Stimulated activated CD8-positive, alpha-beta memory T cell treated with anti-CD3 and anti-CD28 coated beads, Interleukin-15, amount 100 ng/mL, for 4 hours (primary cell): ENCODE data around the gene KIF6.
"Not testable (repeated sequence)": the region's sequence is repeated elsewhere in the genome, so short reads cannot be mapped to it uniquely, and the experiment has no call there.

Experiments
- DNase-seq, 2 donors: peaks; one replicate each; pipeline ENCODE4 v3.0.0-alpha.2; 2020; ENCODE audit warnings: low read depth in 2 of 2

The KIF6 gene, protein sequence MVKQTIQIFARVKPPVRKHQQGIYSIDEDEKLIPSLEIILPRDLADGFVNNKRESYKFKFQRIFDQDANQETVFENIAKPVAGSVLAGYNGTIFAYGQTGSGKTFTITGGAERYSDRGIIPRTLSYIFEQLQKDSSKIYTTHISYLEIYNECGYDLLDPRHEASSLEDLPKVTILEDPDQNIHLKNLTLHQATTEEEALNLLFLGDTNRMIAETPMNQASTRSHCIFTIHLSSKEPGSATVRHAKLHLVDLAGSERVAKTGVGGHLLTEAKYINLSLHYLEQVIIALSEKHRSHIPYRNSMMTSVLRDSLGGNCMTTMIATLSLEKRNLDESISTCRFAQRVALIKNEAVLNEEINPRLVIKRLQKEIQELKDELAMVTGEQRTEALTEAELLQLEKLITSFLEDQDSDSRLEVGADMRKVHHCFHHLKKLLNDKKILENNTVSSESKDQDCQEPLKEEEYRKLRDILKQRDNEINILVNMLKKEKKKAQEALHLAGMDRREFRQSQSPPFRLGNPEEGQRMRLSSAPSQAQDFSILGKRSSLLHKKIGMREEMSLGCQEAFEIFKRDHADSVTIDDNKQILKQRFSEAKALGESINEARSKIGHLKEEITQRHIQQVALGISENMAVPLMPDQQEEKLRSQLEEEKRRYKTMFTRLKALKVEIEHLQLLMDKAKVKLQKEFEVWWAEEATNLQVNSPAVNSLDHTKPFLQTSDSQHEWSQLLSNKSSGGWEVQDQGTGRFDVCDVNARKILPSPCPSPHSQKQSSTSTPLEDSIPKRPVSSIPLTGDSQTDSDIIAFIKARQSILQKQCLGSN

GRCh38 chr6:39724787-39725631 lies at the start of gene KIF6:
Gene KIF6, minus strand, starts transcription at chr6:39725408. Its CDS starts 98 bp downstream, at chr6:39725310.
- DNase-seq = peak; percentile 52 to 56

- no peak for DNase-seq
Measured at GRCh38 chr6:39773782-39774181, 48.6 kb upstream of the KIF6 start.

GRCh38 chr6:39772559-39773273 lies 47.5 kb upstream of the KIF6 start:
- no peak for DNase-seq

- DNase-seq = no peak
Measured at GRCh38 chr6:39770446-39770845, 45.2 kb upstream of the KIF6 start.

DNA sequence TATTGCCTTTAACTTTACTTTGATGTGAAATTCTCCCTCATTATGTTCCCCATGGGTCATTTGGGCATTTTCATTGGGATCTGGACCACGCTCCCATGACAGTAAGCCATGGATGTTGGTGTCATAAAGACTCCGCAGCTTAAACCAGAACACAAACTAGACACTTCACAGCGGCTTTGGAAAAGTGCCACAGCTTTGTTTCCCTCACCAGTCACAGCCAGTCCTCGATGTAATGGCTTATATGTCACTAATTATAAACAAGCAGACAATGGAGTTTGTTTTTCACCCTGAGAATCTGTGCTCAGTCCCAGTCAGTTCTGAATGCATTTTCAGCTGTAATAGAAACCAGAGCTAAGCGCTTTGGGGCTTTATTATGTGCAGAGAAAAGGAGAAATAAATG lies 43.8 kb upstream of the KIF6 start:
- no peak for DNase-seq

DNA sequence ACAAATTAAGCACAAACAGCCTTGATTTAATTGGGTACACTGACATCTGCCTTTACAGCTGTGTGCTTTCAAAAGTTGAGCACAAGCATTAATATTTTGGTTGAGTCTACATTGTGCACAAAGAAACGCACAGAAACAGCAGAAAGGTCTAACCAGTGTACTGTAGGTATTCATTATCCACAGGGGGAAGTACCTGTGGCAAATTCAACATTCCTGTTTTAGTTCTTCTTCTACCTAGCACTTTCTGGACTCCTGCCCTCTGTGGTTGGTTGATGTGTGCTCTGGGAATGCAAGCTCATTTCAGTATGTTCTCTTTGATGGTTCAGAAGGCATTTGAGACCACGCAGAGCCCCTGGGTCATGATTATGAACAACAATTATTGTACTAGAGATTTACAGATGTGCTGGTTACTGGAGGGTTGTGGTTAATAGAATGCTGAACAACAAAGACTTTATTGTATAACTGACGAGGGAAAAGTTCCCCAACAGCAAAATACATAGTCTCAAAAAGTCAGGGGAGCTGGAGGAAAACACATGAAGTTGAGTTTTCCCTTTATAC lies 40.4 kb upstream of the KIF6 start:
- DNase-seq = no peak

GRCh38 chr6:39760226-39760952 lies 35.2 kb upstream of the KIF6 start:
- no peak for DNase-seq

GRCh38 chr6:39758905-39759605 lies 33.8 kb upstream of the KIF6 start:
- DNase-seq = no peak

DNA sequence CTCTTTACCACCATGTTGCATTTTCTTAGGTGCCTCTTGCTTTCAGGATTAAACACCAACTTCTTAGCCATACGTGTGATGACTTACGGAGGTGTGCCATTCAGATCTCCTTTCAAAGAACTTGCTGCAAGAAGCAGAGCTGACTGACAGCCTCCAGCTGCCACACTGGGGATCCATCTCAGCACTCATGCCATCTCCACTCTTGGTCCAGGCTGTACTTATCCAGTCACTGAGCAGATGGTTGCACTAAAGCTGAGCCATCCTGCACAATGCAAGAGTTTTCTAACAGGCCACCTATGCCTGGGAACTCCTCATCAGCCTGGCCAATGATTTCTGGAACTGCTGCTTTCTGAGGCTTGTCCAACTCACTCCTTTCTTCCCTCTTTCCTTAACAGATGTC lies 31.4 kb upstream of the KIF6 start:
- no peak for DNase-seq

DNA sequence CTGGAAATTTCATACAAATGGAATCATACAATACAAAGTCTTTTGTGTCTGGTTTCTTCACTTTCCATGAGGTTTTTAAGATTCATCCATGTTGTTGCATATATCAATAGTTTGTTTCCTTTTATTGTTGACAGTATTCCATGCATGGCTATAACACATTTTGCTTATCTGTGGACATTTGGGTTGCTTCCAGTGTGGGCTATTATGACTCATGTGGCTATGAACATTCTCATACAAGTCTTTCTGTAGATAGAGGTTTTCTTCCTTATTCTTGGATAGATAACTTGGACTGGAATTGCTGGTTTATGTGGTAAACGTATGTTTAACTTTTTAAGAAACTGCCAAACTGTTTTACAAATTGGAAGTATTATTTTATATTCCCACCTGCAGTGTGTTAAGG lies 30.0 kb upstream of the KIF6 start:
- no peak for DNase-seq

DNA sequence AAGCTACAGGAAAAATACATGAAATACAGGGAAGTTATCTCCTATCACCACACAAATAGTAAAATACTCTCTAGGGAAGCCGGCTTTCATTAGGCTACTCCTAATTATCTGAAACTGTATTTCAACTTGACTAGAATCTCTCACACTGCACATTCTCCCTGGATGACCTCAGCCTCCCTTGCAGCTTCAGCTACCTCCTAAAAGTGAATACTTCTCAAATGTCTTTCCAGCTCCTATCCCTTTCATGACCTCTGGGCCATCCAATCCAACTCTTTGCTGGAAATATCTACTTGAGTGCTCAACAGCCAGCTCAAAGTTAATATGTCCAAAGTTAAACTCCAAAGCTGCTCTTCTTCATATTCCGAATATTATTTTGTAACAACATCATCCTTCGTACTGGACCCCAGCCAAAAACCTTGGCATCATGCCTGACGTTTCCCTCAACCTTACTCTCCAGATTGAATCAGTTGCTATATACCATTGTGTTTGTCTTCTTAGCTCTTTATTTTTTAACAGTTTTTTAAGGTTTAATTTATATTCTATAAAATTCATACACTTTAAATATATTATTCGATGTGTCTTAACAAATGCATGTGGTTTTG lies 29.4 kb upstream of the KIF6 start:
- no peak for DNase-seq

DNA sequence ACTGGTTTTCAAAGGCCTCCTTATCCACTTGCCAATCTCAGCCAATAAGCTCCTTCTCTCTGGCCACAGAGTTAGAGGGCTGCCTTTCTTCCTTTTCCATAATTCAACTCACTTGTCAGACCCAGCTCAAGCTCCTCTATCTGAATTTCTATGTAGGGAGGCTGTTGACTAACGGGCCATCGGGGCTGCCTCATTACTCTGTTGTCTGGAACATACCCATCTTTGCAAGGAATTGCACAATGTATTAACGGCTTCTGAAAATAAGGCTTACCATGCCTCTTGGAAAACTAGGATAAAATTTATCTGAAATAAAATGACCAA lies 28.5 kb upstream of the KIF6 start:
- no peak for DNase-seq

DNA sequence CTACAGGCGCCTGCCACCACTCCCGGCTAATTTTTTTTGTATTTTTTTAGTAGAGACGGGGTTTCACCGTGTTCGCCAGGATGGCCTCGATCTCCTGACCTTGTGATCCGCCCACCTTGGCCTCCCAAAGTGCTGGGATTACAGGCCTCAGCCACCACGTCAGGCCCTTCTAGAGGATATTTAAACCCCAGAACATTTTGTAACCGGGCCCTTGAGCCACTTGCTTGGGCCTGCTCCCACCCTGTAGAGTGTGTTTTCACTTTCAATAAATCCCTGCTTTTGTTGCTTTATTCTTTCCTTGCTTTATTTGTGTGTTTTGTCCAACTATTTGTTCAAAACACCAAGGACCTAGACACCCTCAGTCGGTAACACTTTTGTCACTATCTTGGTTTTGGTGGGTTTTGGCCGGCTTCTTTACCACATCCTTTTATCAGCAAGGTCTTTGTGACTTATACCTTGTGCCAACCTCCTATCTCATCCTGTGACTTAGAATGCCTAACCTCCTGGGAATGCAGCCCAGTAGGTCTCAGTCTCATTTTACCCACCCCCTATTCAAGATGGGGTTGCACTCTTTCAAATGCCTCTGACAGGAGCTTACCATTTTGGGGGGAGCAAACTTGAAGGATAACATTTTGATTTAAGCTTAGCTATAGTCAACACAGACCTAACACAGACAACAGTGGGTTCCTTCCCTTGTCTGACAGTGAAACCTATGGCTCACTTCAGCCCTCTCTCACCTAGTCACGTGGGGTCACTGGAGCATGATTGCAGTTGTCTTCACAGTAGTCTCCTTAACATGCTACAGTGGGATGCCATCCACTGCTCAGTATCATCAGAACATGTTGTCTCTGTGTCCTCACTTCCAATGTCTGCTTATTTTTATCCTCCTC lies 27.9 kb upstream of the KIF6 start:
- no peak for DNase-seq

GRCh38 chr6:39746795-39747194 lies 21.6 kb upstream of the KIF6 start:
- DNase-seq = no peak

- no peak for DNase-seq
Measured at GRCh38 chr6:39733704-39734103, 8.5 kb upstream of the KIF6 start.

GRCh38 chr6:39731565-39731964 lies 6.4 kb upstream of the KIF6 start:
- no peak for DNase-seq

DNA sequence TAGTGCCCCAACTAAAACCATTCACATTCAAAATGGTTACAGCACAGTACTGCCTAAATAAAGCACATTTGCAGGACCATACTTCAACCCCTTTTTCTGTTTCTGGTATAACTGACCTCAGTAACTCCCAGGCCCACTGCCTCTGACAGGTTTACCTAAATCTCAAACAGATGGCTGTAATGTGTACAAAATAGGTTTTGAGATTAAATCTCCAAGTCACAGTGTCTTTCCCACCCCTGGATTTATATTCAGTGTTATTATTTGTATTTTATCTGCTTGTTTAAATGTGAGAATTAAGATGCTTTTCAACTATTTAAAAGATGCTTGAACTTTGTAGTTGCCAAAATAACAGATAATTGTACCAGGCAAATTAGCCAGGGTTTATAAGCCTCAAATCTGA lies 4.7 kb upstream of the KIF6 start:
- no peak for DNase-seq

- DNase-seq = no peak
Measured at GRCh38 chr6:39725632-39725997, 407 bp upstream of the KIF6 start.

DNA sequence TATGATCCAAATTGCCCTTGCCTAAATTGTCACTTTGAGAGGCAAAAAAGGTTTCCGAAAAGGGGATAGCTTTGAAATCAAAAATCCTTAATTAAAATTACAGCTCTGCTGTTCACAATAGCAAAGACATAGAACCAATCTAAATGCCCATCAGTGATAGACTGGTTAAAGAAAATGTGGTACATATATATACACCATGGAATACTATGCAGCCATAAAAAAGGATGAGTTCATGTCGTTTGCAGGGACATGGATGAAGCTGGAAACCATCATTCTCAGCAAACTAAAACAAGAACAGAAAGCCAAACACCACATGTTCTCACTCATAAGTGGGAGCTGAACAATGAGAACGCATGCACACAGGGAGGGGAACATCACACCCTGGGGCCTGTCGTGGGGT lies 1.9 kb downstream of the KIF6 start:
- DNase-seq = not testable (repeated sequence)
